Activated CD4-positive, alpha-beta T cell treated with anti-CD3 and anti-CD28 coated beads for 4 hours (primary cell): ENCODE results near the gene RNF215.
"Not testable (repeated sequence)": the region's sequence is repeated elsewhere in the genome, so short reads cannot be mapped to it uniquely, and the experiment has no call there.

ENCODE experiments used
- DNase-seq, 2 donors: peaks; one replicate each; pipeline ENCODE4 v3.0.0-alpha.2; 2020

RNF215 gene

GRCh38 chr22:30357650-30358215, 29.5 kb downstream of the RNF215 start:
- DNase-seq = no peak

GRCh38 chr22:30357236-30357570, 30.0 kb downstream of the RNF215 start:
- DNase-seq = peak in 1 of 2 donors; percentile 7

GRCh38 chr22:30356449-30357235, 30.6 kb downstream of the RNF215 start, which contains the start of the genes CCDC157 and SF3A1:
Gene CCDC157 (plus strand): TSS chr22:30357007. CDS start chr22:30366001, 8,994 bp downstream.
Gene SF3A1 (minus strand): TSS chr22:30356894. CDS start chr22:30356792, 102 bp downstream.
- DNase-seq = peak; percentile 77 to 79

- no peak for DNase-seq
Measured at GRCh38 chr22:30354644-30355043, 32.6 kb downstream of the RNF215 start.

GRCh38 chr22:30351226-30351625, 36.0 kb downstream of the RNF215 start:
- DNase-seq = no peak

- no peak for DNase-seq
Measured at GRCh38 chr22:30348809-30349208, 38.4 kb downstream of the RNF215 start.

- no peak for DNase-seq
Measured at GRCh38 chr22:30348404-30348803, 38.8 kb downstream of the RNF215 start.

- DNase-seq = no peak
Measured at GRCh38 chr22:30347255-30347892, 39.8 kb downstream of the RNF215 start.

- no peak for DNase-seq
Measured at GRCh38 chr22:30344447-30345200, 42.6 kb downstream of the RNF215 start.

GRCh38 chr22:30340911-30341685, 46.1 kb downstream of the RNF215 start:
- no peak for DNase-seq

- no peak for DNase-seq
Measured at GRCh38 chr22:30338802-30339201, 48.4 kb downstream of the RNF215 start.

GRCh38 chr22:30338341-30338740, 48.9 kb downstream of the RNF215 start:
- not testable (repeated sequence) for DNase-seq

GRCh38 chr22:30337461-30337778, 49.8 kb downstream of the RNF215 start:
- DNase-seq = no peak

GRCh38 chr22:30336752-30337460, 50.3 kb downstream of the RNF215 start:
- DNase-seq = no peak

- DNase-seq = no peak
Measured at GRCh38 chr22:30335236-30335635, 52.0 kb downstream of the RNF215 start.

- no peak for DNase-seq
Measured at GRCh38 chr22:30334646-30335045, 52.6 kb downstream of the RNF215 start.

GRCh38 chr22:30333707-30334087, 53.5 kb downstream of the RNF215 start:
- no peak for DNase-seq

GRCh38 chr22:30332994-30333706, 54.1 kb downstream of the RNF215 start:
- DNase-seq = no peak

GRCh38 chr22:30332551-30332950, 54.7 kb downstream of the RNF215 start:
- no peak for DNase-seq
